ENCODE measurements around the gene FN3KRP.

The FN3KRP gene

GRCh38 chr17:82716203-82717010 lies at the start of gene FN3KRP:
Gene FN3KRP, plus strand, starts transcription at chr17:82716706. Its CDS starts 50 bp downstream, at chr17:82716756.
- peak; percentile 96 for DNase-seq

DNA sequence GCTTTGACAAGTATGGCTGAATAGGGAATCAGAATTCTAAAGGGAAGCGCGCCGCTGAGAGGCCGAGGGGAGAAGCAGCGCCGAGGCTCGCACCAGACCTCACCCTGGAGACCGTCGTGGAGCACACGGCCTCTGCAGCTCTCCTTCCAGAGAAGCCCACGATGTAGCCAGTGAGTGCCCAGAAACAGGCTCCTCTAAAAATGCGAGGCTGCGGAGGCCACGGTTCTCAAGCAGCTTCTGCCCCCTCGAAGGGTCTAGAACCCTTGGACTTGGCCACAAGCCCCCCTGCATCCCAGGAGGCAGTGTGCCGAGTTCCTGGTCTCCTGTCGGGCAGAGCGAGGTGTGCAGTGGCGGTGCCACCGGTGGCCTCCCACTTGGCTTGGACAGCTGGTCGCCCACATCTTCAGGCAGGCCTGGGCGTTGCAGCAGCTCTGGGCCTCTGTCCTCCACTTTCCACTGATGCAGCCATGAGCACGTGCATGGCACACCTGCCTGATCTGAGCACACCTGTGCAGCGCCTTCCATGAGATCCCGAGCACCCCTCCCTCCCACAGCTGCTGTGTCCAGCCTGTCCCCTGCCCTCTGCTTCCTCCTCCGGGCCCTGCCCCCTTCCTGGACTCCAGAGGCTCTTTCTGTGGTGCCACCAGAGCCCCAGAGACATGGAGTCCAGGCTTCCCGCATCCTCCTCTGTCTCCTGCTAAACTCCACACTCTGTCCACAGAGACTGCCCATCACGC lies 49.4 kb upstream of the FN3KRP start:
- DNase-seq: no peak

GRCh38 chr17:82667668-82668000 lies 48.9 kb upstream of the FN3KRP start:
- no peak for DNase-seq

- no peak for DNase-seq
These were observed 48.4 kb upstream of the FN3KRP start for GRCh38 chr17:82668024-82668630.

GRCh38 chr17:82668631-82669099 lies 47.8 kb upstream of the FN3KRP start:
- DNase-seq: peak; percentile 36

GRCh38 chr17:82670661-82671450 lies 45.6 kb upstream of the FN3KRP start:
- DNase-seq: no peak

DNA sequence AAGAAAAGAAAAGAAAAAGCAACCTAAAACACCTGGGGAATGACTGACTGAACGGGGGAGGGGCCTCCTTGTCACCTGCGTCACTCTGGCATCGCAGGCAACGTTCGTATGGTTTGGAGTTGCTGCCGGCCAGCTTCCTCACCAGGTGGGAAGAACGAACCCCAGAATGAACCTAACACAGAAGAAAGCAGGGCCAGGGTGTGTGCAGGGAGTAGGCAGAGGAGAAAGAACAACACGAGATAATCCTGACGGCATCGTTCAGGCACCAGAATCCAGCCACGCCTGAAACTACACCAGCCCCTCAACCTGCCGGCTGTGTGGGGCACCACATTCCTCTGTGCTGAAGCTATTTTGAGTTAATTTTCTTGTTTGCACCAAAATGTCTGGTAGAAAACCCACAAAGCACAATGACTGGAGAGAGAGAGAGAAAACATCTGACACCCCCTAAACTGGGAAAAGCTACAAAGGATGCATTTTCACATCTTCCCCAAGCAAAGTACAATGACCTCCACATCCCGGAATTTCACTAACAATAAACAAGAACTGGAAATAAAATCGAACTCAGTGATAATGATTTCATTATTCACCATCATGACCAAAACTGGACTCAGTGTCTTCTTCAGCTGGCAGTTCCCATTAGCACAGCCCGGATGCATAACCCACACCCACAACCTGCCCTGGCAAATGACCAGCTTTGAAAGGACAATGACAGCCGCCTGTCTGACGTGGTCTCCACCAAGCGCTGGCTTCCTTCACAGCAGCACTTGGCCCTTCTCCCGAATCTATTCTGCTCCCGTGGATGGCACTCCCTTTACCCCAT lies 41.6 kb upstream of the FN3KRP start:
- no peak for DNase-seq

- DNase-seq: no peak
These were observed 40.8 kb upstream of the FN3KRP start for GRCh38 chr17:82675476-82676245.

- DNase-seq: no peak
These were observed 39.1 kb upstream of the FN3KRP start for GRCh38 chr17:82677353-82677925.

- no peak for DNase-seq
These were observed 38.1 kb upstream of the FN3KRP start for GRCh38 chr17:82678265-82678891.

GRCh38 chr17:82679586-82680465 lies 36.7 kb upstream of the FN3KRP start:
- DNase-seq: no peak

DNA sequence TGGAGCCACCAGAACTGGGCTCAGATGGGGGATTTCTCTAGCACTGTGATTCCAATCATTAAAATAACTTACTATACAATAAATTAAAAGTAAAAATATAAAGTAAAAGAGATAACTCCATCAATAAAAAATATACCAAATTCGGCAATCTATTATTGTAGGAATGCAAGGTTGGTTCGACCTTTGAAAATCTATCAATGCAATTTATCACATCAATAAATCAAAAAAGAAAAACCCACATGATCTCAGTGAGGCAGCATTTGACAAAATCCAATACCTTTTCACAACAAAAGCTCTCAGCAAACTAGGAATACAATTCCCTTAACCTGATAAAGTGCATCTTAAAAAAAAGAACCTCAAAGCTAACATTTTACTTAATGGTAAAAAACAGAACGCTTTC lies 35.0 kb upstream of the FN3KRP start:
- DNase-seq: no peak

DNA sequence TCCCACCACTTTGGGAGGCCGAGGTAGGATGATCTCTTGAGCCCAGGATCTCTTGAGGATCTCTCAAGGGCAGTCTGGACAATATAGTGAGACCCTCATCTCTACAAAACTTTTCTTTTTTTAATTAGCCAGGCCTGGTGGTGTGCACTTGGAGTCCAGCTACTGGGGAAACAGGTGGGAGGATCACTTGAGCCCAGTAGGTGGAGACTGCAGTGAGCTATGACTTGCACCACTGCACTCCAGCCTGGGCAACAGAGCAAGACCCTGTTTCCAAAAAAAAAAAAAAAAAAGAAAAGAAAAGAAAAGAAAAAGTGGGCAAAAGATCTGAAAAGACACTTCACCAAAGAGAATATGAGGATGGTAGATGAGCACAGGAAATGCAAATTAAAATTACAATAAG lies 33.0 kb upstream of the FN3KRP start:
- no peak for DNase-seq

DNA sequence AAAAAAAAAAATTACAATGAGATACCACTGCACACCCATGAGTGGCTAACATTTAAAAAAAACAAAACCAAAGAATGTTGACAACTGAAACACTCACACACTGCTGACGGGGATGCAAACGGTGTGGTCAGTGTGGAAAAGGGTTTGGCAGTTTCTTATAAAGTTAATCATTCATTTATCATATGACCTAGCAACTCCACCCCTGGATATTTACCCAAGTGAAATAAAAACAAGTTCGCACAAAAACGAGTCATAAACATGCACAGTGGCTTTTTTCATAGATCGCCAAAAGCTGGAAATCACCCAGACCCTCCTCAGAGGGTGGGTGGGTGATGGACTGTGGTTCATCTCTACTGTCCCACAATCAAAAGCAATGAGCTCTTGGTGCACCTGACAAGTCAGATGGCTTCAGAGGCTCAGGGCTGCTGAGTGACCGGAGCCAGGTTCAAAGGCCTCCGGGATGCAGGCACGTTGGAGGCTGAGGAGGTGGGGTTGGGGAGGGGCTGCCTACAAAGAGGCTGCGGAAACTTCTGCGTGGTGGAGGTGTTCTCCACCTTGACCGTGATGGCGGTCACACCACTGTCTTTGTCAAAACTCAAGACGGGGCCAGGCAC lies 32.2 kb upstream of the FN3KRP start:
- DNase-seq: no peak

GRCh38 chr17:82685291-82685690 lies 31.2 kb upstream of the FN3KRP start:
- DNase-seq: no peak

DNA sequence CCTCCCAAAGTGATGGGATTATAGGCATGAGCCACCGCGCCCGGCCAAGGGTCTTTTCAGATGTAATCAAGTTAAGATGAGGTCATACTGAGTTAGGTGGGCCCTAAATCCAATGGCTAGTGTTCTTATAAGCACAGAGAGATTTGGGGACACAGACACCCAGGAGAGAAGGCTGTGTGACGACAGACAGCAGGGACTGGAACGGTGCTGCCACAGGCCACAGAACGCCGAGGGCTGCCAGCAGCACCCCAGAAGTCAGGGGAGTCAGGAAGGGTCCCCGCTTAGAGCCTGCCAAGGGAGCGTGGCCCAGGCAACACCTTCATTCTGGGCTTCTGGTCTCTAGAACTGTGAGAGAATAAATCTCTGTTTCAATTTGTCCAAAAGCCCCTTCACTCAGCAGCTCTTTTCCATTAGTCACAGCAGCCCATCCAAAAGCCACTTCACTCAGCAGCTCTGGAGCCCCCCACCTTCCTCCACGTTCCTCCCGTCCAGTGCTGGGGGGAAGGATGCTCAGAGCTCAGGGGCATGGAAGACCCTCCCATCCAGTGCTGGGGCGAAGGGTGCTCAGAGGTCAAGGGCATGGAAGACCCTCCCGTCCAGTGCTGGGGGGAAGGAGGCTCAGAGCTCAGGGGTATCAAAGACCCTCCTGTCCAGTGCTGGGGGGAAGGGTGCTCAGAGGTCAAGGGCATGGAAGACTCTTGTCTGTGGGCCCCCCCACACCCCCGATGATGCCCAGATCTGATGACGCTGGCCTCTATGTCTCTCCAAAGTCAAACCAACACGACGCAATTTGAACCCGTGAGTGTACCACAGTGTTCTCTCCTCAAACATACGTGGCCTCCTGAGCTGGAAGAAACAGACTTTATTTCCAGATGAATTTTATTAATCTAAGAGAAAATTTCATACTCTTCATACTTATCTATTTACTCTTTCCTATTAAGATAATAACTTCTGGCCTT lies 29.9 kb upstream of the FN3KRP start:
- DNase-seq: no peak

- DNase-seq: no peak
These were observed 29.1 kb upstream of the FN3KRP start for GRCh38 chr17:82687375-82687861.

GRCh38 chr17:82687871-82688270 lies 28.6 kb upstream of the FN3KRP start:
- no peak for DNase-seq

Measured in CD4-positive, alpha-beta T cell treated with Interleukin-12 subunit alpha and Interleukin-12 subunit beta, for 1 hour (primary cell).